ENCODE data around the gene MKI67.

MKI67 gene

DNA sequence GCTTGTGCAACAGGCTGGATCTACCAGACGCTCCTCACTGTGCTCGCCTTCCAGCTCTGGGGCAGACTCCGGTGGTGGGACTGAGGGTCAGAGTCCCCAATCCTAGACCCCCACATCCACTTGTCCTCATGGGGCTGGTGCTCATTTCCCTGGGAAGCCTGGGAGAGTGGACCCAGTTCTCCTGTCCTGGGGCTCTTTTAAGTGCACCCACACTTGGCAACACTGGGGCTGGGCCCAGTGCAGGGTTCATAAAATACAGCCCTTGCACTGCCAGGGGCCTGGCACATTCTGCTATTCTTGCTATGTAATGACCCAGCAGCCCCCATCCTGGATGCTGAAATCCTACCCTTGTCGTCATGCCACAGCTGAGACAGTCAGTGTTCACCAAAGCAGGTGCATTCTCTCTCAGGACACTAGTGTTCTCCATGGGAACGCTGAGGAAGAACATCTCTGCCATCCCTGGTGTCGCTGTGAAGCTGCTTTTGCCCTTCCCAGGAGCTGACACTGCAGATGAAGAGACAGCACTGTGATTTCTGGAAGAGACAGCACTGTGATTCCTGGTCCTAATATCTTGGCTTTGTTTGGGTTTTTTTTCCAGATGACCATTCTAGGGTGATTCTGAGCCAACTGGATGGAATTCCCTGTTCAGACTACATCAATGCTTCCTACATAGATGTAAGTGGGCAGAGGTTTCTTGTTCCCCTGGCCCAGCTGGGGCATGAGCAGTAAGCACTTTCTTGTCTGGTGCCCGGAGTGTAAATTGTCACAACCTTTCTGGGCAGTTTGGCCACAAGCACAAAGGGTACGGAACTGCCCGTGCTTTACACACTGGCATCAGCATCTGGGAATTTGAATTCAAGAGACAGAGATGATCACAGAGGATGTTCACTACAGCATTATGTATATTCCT lies 65.6 kb downstream of the MKI67 start:
- no peak for DNase-seq (ENCODE audit: low read depth)
- H3K4me3 ChIP-seq (ENCODE audit: low read depth, low read length): no peak overlapping the region
- TF ChIP-seq, protein P1, sequence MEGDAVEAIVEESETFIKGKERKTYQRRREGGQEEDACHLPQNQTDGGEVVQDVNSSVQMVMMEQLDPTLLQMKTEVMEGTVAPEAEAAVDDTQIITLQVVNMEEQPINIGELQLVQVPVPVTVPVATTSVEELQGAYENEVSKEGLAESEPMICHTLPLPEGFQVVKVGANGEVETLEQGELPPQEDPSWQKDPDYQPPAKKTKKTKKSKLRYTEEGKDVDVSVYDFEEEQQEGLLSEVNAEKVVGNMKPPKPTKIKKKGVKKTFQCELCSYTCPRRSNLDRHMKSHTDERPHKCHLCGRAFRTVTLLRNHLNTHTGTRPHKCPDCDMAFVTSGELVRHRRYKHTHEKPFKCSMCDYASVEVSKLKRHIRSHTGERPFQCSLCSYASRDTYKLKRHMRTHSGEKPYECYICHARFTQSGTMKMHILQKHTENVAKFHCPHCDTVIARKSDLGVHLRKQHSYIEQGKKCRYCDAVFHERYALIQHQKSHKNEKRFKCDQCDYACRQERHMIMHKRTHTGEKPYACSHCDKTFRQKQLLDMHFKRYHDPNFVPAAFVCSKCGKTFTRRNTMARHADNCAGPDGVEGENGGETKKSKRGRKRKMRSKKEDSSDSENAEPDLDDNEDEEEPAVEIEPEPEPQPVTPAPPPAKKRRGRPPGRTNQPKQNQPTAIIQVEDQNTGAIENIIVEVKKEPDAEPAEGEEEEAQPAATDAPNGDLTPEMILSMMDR (IDR thresholded peaks at IDR 0.05; ENCODE audit: low read depth, low read length, missing control alignments): no peak

DNA sequence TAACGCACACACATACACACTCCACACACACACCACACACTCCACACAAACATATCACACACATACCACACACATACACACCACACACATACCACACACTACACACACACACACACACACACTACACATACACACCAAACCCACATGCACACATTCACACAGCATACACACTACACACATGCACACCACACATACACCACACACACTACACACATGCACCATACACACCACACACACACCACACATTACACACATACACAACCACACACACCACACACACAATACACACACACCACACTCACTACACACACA lies 66.3 kb downstream of the MKI67 start:
- no peak overlapping the region for H3K4me3 ChIP-seq (ENCODE audit: low read depth, low read length)
- DNase-seq (ENCODE audit: low read depth): no peak
- TF ChIP-seq, protein P1 (IDR thresholded peaks at IDR 0.05; ENCODE audit: low read depth, low read length, missing control alignments): no peak

DNA sequence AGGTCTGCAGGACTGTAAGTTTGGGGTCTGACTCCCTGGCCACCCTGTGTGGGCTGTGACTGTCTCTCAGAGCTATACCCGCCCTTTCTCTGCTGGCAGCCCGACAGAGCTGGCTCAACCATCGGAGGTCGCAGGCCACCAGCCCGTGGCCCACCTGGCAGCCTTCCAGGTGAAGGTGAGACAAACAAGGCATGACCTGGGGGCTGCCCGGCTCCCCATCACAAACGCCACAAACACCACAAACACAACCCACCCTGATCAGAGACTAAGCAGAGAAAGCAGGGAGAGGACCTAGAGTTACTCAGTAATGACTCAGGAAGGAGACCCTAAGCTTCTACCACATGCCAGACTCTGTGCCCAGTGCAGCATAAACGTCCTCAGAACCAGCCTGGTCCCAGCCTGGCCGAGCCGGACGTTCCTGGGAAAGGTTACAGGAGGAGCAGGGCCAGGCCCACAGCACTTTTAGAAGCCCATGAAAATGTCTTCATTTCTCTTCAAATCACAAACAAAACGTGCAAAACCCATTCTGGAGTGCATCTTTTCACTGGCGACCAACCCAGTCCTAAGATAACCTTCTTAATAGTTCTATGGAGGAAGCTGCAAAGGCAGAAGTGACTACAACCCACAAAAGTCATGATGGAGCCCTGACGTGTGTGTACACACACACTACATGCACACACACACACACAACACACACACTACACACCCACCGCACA lies 66.8 kb downstream of the MKI67 start:
- TF ChIP-seq, protein P1 (IDR thresholded peaks at IDR 0.05; ENCODE audit: low read depth, low read length, missing control alignments): no peak
- no peak overlapping the region for H3K4me3 ChIP-seq (ENCODE audit: low read depth, low read length)
- DNase-seq (ENCODE audit: low read depth): no peak

DNA sequence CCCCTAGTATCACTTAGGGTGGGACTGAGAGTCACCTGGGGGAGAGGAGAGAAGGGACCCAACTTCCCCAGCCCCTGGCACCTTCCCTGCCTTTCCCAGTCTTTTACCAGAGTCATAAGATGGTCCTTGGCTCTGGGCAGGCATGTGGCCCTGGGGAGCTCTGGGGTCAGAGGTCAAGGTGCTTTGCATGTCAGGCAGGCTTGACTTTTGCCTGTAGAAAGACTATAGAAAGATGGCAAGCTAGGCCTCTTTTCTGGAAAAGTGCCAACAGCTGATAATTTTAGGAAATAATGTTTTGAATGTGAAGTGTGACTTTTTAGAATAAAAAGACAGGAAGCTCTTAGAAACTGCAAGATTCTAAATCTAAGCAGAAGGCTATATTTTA lies 67.5 kb downstream of the MKI67 start:
- DNase-seq (ENCODE audit: low read depth): no peak
- H3K4me3 ChIP-seq (ENCODE audit: low read depth, low read length): no peak overlapping the region
- TF ChIP-seq, protein P1 (IDR thresholded peaks at IDR 0.05; ENCODE audit: low read depth, low read length, missing control alignments): no peak

DNA sequence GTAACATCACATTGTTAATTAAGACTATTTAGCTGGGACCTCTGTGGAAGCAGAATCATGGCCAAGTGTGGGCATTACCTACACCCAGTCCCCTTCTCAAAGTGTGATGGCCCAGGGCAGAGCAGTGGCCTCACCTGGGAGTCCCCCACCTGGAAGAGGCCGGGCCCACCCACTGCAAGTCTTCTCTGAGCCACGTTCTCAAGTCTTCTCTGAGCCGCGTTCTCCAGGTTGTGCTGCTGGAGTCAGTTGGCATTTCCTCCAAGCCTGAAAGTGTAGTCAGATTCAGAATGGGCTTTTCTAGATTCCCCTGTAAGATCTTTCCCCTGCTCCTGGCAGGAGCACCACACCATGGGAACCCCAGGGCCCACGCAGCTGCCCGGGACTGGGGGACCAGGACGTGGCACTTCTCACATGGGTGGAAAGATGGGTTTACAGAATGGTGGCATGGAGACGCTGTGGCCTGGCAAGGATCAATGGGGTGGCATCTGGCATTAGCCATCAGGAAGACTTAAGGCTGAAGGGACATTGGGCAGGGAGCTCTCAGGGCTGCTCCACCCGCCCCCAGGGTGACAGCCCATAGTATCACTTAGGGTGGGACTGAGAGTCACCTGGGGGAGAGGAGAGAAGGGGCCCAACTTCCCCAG lies 68.0 kb downstream of the MKI67 start:
- DNase-seq (ENCODE audit: low read depth): no peak
- H3K4me3 ChIP-seq (ENCODE audit: low read depth, low read length): no peak overlapping the region
- TF ChIP-seq, protein P1 (IDR thresholded peaks at IDR 0.05; ENCODE audit: low read depth, low read length, missing control alignments): no peak

DNA sequence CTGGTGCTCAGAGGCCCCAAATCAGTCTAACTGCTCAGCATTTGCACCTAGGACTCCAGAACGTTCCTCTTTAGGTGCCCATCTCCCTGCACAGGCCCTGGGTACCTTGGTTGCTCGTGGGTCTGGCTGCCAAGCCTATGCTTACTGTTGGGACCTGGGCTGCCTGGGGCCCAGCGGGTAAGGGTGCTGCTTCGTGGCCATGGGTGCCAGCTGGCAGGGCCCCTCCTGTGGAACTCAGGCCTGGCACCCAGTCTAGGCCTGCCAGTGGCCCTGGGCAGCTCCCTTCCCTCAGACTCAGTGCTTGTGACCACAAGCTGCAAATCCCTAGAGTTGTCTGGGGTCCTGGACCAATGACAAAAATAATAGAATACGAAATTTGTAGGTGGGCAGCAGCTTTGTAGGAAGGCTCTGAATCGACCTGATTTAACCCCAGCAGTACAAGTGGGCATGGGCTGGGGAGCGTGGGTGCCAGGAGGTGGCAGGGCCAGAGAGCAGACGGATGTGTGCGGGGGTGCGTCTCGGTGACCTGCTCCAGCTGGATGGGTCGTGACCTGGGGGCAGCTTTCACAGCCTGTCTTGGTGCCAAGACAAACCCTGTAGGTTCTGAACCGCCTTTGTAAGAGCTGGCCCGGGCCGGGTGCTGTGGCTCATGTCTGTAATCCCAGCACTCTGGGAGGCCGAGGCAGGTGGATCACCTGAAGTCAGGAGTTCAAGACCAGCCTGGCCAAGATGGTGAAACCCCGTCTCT lies 69.7 kb downstream of the MKI67 start:
- TF ChIP-seq, protein P1 (IDR thresholded peaks at IDR 0.05; ENCODE audit: low read depth, low read length, missing control alignments): no peak
- no peak for DNase-seq (ENCODE audit: low read depth)
- no peak overlapping the region for H3K4me3 ChIP-seq (ENCODE audit: low read depth, low read length)

Measured in GM12864 (cell line).